ENCODE results near the gene MBD3L2.
A peak's percentile ranks its signal among the peaks of the same experiment; 100 is the strongest.

Gene MBD3L2

GRCh38 chr19:7063764-7064418 is 14.8 kb downstream of the MBD3L2 start:
- DNase-seq: no peak

GRCh38 chr19:7067122-7067521 is 18.0 kb downstream of the MBD3L2 start:
- peak; percentile 34 for DNase-seq

GRCh38 chr19:7067716-7068115 is 18.6 kb downstream of the MBD3L2 start:
- no peak for DNase-seq

GRCh38 chr19:7068599-7068998 is 19.5 kb downstream of the MBD3L2 start:
- no peak for DNase-seq

GRCh38 chr19:7069042-7069903 is 20.2 kb downstream of the MBD3L2 start, which contains the start of gene ZNF557:
Gene ZNF557, plus strand, starts transcription at chr19:7069703. Its CDS starts 5,372 bp downstream, at chr19:7075075.
- DNase-seq: peak; percentile 93

GRCh38 chr19:7069904-7070226 is 20.7 kb downstream of the MBD3L2 start:
- no peak for DNase-seq

- no peak for DNase-seq
Measured at GRCh38 chr19:7072541-7072940, 23.4 kb downstream of the MBD3L2 start.

- no peak for DNase-seq
Measured at GRCh38 chr19:7074705-7075282, 25.7 kb downstream of the MBD3L2 start.

GRCh38 chr19:7076151-7076550 is 27.0 kb downstream of the MBD3L2 start:
- DNase-seq: no peak

GRCh38 chr19:7078008-7078407 is 28.9 kb downstream of the MBD3L2 start:
- DNase-seq: no peak

GRCh38 chr19:7083076-7083956 is 34.2 kb downstream of the MBD3L2 start:
- DNase-seq: no peak

GRCh38 chr19:7088999-7089398 is 39.9 kb downstream of the MBD3L2 start:
- no peak for DNase-seq

- no peak for DNase-seq
Measured at GRCh38 chr19:7098096-7098495, 49.0 kb downstream of the MBD3L2 start.

- peak; percentile 96 for DNase-seq
Measured at GRCh38 chr19:7098701-7099596, 49.8 kb downstream of the MBD3L2 start.

- no peak for DNase-seq
Measured at GRCh38 chr19:7099597-7099921, 50.4 kb downstream of the MBD3L2 start.

Measured in NCI-H1092 (cell line).